SU-DHL-6 (cell line): ENCODE results near the gene ULK1.

Source experiments
- H2AFZ ChIP-seq: fragments of 200-600 bp; sonication (generic); 2 replicates; pipeline ENCODE4 v1.6.1; 2014; ENCODE audit warnings: low read depth, mild to moderate bottlenecking, moderate library complexity, mixed read lengths, antibody characterized with exemption, low read length; ENCODE audit not compliant: severe bottlenecking
- H3F3A ChIP-seq: fragments of 200-600 bp; shearing (Covaris generic); 2 replicates; pipeline ENCODE4 v1.6.0; 2016; ENCODE audit warnings: antibody characterized with exemption, mild to moderate bottlenecking; ENCODE audit not compliant: insufficient read depth
- H3K27ac ChIP-seq: fragments of 200-600 bp; sonication (generic); 2 replicates; pipeline ENCODE4 v1.5.1; 2016; ENCODE audit warnings: low read depth, mild to moderate bottlenecking, low read length, moderate library complexity, mixed read lengths
- H3K27me3 ChIP-seq: fragments of 200-600 bp; sonication (generic), shearing (Covaris generic); 2 replicates; pipeline ENCODE4 v1.6.0; 2014; ENCODE audit warnings: mild to moderate bottlenecking, low read length
- H3K36me3 ChIP-seq: fragments of 200-600 bp; sonication (generic); 2 replicates; pipeline ENCODE4 v1.6.1; 2014; ENCODE audit warnings: mild to moderate bottlenecking, low read length, mixed read lengths
- H3K4me2 ChIP-seq: fragments of 300-600, 200-600 bp; shearing (Covaris generic), sonication (generic); 2 replicates; pipeline ENCODE4 v1.6.0; 2014; ENCODE audit warnings: low read length, low read depth, mild to moderate bottlenecking; ENCODE audit not compliant: poor library complexity, severe bottlenecking
- H3K4me3 ChIP-seq: fragments of 200-600 bp; sonication (generic); 2 replicates; pipeline ENCODE4 v1.5.1; 2014; ENCODE audit warnings: antibody characterized with exemption, low read length, mild to moderate bottlenecking, mixed read lengths; ENCODE audit not compliant: insufficient read depth, poor library complexity, severe bottlenecking
- H3K79me2 ChIP-seq: fragments of 200-600 bp; sonication (generic); 2 replicates; pipeline ENCODE4 v1.6.1; 2014; ENCODE audit warnings: mild to moderate bottlenecking, low read length, moderate library complexity; ENCODE audit not compliant: insufficient read depth
- H3K9ac ChIP-seq: fragments of 200-600 bp; sonication (generic); 2 replicates; pipeline ENCODE4 v1.7.0; 2014; ENCODE audit warnings: mild to moderate bottlenecking, low read length
- H3K9me2 ChIP-seq: fragments of 200-600 bp; sonication (generic); replicated peaks from 2 replicates; pipeline ENCODE4 v1.6.1; 2014; ENCODE audit warnings: low read length; ENCODE audit not compliant: insufficient read depth
- H3K9me3 ChIP-seq: fragments of 200-600 bp; sonication (generic); 2 replicates; pipeline ENCODE4 v1.6.1; 2014; ENCODE audit warnings: low read length, mixed read lengths; ENCODE audit not compliant: insufficient read depth
- H4K20me1 ChIP-seq: fragments of 200-600 bp; sonication (generic); 2 replicates; pipeline ENCODE4 v1.6.1; 2014; ENCODE audit warnings: low read depth, mild to moderate bottlenecking, antibody characterized with exemption, low read length, moderate library complexity, mixed read lengths
- EZH2phosphoT487 ChIP-seq: fragments of 200-600 bp; sonication (generic), shearing (Covaris generic); conservative IDR thresholded peaks from 2 replicates; pipeline ENCODE4 v1.6.1; 2018; ENCODE audit warnings: mild to moderate bottlenecking, antibody characterized with exemption, low read length, moderate library complexity, mixed read lengths
- TF ChIP-seq, protein P1 (sequence below): fragments of 200-600 bp; sonication (generic); IDR thresholded peaks from one replicate; pipeline ENCODE4 v1.5.1; 2017; ENCODE audit warnings: antibody characterized with exemption, mild to moderate bottlenecking, low read length, moderate library complexity; ENCODE audit not compliant: insufficient read depth, poor library complexity, severe bottlenecking

Gene ULK1

GRCh38 chr12:131943389-131943788, 49.0 kb downstream of the ULK1 start:
- Histone ChIP-seq H3K9me2 (no peaks in the 10 kb centered on the region), H3F3A (peaks cover 8% of the 10 kb centered on the region; the same call in 1 of the 2 replicates), H3K36me3 (no peaks in the 10 kb centered on the region), H3K79me2 (no peaks in the 10 kb centered on the region), H3K27me3 (no peaks in the 10 kb centered on the region), H3K27ac (no peak overlapping the region), H3K4me2 (no peak overlapping the region), H2AFZ (no peak overlapping the region), H3K9ac (no peak overlapping the region), H3K4me3 (no peak overlapping the region), H3K9me3 (no peaks in the 10 kb centered on the region), H4K20me1 (no peaks in the 10 kb centered on the region; the same call in 1 of the 2 replicates)
- no peak for TF ChIP-seq EZH2phosphoT487
- TF ChIP-seq, protein P1, sequence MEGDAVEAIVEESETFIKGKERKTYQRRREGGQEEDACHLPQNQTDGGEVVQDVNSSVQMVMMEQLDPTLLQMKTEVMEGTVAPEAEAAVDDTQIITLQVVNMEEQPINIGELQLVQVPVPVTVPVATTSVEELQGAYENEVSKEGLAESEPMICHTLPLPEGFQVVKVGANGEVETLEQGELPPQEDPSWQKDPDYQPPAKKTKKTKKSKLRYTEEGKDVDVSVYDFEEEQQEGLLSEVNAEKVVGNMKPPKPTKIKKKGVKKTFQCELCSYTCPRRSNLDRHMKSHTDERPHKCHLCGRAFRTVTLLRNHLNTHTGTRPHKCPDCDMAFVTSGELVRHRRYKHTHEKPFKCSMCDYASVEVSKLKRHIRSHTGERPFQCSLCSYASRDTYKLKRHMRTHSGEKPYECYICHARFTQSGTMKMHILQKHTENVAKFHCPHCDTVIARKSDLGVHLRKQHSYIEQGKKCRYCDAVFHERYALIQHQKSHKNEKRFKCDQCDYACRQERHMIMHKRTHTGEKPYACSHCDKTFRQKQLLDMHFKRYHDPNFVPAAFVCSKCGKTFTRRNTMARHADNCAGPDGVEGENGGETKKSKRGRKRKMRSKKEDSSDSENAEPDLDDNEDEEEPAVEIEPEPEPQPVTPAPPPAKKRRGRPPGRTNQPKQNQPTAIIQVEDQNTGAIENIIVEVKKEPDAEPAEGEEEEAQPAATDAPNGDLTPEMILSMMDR = no peak

DNA sequence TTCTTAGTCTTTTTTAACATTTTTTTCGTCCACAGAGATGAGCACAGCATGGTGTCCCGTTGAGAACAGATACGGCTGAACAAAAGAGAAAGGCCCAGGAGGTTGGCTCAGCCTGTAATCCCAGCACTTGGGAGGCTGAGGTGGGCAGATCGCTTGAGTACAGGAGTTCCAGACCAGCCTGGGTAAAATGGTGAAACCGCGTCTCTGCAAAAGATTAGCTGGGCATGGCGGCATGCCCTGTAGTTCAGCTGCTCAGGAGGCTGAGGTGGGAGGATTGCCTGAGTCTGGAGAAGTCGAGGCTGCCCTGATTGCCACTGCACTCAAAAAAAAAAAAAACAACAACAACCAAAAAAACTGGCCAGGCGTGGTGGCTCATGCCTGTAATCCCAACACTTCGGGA, 49.5 kb downstream of the ULK1 start:
- TF ChIP-seq EZH2phosphoT487 = no peak
- TF ChIP-seq, protein P1 = no peak
- Histone ChIP-seq H3F3A (peaks cover 13% of the 10 kb centered on the region; the same call in 1 of the 2 replicates), H3K27ac (no peak overlapping the region), H3K27me3 (no peaks in the 10 kb centered on the region), H3K9me2 (no peaks in the 10 kb centered on the region), H3K4me3 (no peak overlapping the region), H2AFZ (no peak overlapping the region), H3K9me3 (no peaks in the 10 kb centered on the region), H4K20me1 (no peaks in the 10 kb centered on the region; the same call in 1 of the 2 replicates), H3K36me3 (no peaks in the 10 kb centered on the region), H3K79me2 (no peaks in the 10 kb centered on the region), H3K4me2 (no peak overlapping the region), H3K9ac (no peak overlapping the region)

- no peak overlapping the region for H3K9ac ChIP-seq
- H3K27ac ChIP-seq = no peak overlapping the region
- H3K79me2 ChIP-seq = no peaks in the 10 kb centered on the region
- H4K20me1 ChIP-seq = no peaks in the 10 kb centered on the region; the same call in 1 of the 2 replicates
- no peak overlapping the region for H3K4me3 ChIP-seq
- H3F3A ChIP-seq = peaks cover 13% of the 10 kb centered on the region; the same call in 1 of the 2 replicates
- H3K4me2 ChIP-seq = no peak overlapping the region
- H3K9me3 ChIP-seq = no peaks in the 10 kb centered on the region
- no peaks in the 10 kb centered on the region for H3K27me3 ChIP-seq
- H3K9me2 ChIP-seq = no peaks in the 10 kb centered on the region
- no peak overlapping the region for H2AFZ ChIP-seq
- H3K36me3 ChIP-seq = no peaks in the 10 kb centered on the region
- TF ChIP-seq, protein P1 = no peak
- no peak for TF ChIP-seq EZH2phosphoT487
Measured at GRCh38 chr12:131944601-131945251, 50.3 kb downstream of the ULK1 start.
